ENCODE measurements around the gene ACTN1. TPM values are rescaled to one million over a fixed set of nuclear protein-coding genes. Genes with fewer than 3 reads are reported as not detected.

ACTN1 gene
- total RNA-seq, 1 experiment from 2014 or later: 148 TPM

DNA sequence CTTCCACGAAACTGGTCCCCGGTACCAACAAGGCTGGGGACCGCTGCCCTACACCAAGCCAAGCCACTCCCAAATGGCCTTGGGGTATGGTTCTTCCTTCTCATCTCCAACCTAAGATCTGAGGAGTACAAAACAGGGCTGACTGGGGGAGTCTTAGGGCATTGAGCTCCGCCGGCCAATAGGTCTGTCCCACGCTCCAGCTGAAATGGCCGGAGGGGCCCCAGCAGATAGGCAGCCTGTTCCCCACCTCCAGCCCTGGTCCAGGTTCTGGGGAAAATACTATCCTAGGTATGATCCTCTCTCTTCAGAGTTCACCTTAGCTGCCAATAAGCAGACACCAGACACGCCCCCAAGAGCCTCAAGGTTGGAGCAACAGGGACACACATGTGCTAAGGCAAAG, 90.2 kb downstream of the ACTN1 start:
- Histone ChIP-seq H3K27ac (ENCODE audit: low read depth, low read length, poor library complexity, severe bottlenecking) (no peak overlapping the region), H3K27me3 (replicated peaks; ENCODE audit: insufficient read depth, low read depth, low read length, poor library complexity) (no peaks in the 10 kb centered on the region), H3K4me3 (ENCODE audit: low read depth, low read length, poor library complexity, severe bottlenecking) (no peak overlapping the region), H3K9me3 (ENCODE audit: low read depth, low read length, poor library complexity, severe bottlenecking) (no peaks in the 10 kb centered on the region), H3K36me3 (ENCODE audit: insufficient read depth, low read length, poor library complexity, severe bottlenecking) (peaks cover 51% of the 10 kb centered on the region), H3K4me1 (ENCODE audit: insufficient read depth, low read length, poor library complexity, severe bottlenecking) (no peaks in the 10 kb centered on the region)
- TF ChIP-seq EZH2 (IDR thresholded peaks at IDR 0.05; ENCODE audit: borderline replicate concordance, low read depth, low read length, poor library complexity, severe bottlenecking): no peak
- TF ChIP-seq, protein P1, sequence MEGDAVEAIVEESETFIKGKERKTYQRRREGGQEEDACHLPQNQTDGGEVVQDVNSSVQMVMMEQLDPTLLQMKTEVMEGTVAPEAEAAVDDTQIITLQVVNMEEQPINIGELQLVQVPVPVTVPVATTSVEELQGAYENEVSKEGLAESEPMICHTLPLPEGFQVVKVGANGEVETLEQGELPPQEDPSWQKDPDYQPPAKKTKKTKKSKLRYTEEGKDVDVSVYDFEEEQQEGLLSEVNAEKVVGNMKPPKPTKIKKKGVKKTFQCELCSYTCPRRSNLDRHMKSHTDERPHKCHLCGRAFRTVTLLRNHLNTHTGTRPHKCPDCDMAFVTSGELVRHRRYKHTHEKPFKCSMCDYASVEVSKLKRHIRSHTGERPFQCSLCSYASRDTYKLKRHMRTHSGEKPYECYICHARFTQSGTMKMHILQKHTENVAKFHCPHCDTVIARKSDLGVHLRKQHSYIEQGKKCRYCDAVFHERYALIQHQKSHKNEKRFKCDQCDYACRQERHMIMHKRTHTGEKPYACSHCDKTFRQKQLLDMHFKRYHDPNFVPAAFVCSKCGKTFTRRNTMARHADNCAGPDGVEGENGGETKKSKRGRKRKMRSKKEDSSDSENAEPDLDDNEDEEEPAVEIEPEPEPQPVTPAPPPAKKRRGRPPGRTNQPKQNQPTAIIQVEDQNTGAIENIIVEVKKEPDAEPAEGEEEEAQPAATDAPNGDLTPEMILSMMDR (conservative IDR thresholded peaks at IDR 0.05; ENCODE audit: low read depth, low read length): no peak
- intact Hi-C loops (cut with micrococcal nuclease; ENCODE audit: unreplicated experiment): no loop called here
- ChIA-PET CTCF (no interaction called here), POLR2A (ENCODE audit: low non-redundant PET) (no interaction called here)
- DNase-seq (ENCODE audit: low spot score): no peak
- no TSS peak for BruUV-seq (replicated peaks)

DNA sequence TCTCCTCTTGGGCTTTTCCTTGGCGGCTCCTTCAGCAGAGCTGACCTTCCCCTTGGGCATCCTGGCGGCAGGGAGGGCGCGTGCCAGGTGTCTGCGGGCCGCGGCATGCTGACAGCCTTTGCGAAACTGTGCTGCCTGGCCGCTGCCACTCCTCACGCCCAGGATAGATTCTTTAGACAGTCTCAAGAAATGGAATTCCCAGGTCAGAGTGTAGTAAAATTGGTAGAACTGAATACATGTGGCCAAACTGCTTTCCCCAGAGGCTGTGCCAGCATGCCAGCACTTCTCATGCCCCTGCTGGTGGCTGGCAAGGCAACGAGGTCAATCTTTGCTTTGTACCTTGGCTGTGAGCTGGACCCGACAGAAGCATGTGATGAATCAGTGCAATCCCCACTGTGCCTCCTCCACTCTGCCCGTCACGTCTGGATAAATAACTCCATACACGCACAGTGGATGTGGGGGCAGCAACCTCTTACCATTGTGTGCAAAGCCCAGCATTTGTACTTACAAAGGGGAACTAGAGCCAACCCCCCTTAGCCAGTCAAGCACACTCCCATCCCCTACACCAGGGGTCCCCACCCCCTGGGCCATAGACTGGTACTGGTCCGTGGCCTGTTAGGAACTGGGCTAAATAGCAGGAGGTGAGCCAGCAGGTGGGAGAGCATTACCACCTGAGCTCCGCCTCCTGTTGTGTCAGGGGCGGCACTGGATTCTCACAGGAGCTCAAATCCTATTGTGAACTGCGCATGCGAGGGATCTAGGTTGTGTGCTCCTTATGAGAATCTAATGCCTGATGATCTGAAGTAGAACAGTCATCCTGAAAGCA, 90.9 kb downstream of the ACTN1 start:
- TF ChIP-seq EZH2 (IDR thresholded peaks at IDR 0.05; ENCODE audit: borderline replicate concordance, low read depth, low read length, poor library complexity, severe bottlenecking): no peak
- TF ChIP-seq, protein P1 (conservative IDR thresholded peaks at IDR 0.05; ENCODE audit: low read depth, low read length): no peak
- BruUV-seq (replicated peaks): no TSS peak
- ChIA-PET CTCF (no interaction called here), POLR2A (ENCODE audit: low non-redundant PET) (interaction anchor here (0.6 kb wide), 1 partner anchor 26 kb away, joined by 3 read pairs; no protein-coding TSS in a partner anchor)
- H3K9me3 ChIP-seq (ENCODE audit: low read depth, low read length, poor library complexity, severe bottlenecking): no peaks in the 10 kb centered on the region
- no peak overlapping the region for H3K27ac ChIP-seq (ENCODE audit: low read depth, low read length, poor library complexity, severe bottlenecking)
- H3K36me3 ChIP-seq (ENCODE audit: insufficient read depth, low read length, poor library complexity, severe bottlenecking): peaks cover 58% of the 10 kb centered on the region
- DNase-seq (ENCODE audit: low spot score): no peak
- H3K4me3 ChIP-seq (ENCODE audit: low read depth, low read length, poor library complexity, severe bottlenecking): no peak overlapping the region
- intact Hi-C loops (cut with micrococcal nuclease; ENCODE audit: unreplicated experiment): no loop called here
- no peaks in the 10 kb centered on the region for H3K27me3 ChIP-seq (replicated peaks; ENCODE audit: insufficient read depth, low read depth, low read length, poor library complexity)
- H3K4me1 ChIP-seq (ENCODE audit: insufficient read depth, low read length, poor library complexity, severe bottlenecking): no peaks in the 10 kb centered on the region

DNA sequence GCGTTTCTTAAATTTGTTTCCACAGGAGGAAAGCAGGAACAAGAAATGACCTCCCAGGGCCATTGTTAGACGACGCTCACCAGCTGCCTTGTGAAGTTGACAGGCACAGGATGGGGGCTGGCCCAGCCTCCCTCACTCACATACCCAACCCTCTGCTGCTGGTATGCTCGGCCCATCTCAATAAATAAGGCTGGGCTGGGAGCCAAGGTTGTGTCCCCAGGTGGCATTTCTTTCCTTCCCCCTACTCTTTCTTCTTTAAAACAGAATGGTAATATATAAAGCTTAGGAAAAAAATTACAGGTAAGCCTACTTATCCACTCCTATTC, 93.0 kb downstream of the ACTN1 start:
- peaks cover 55% of the 10 kb centered on the region for H3K36me3 ChIP-seq (ENCODE audit: insufficient read depth, low read length, poor library complexity, severe bottlenecking)
- no TSS peak for BruUV-seq (replicated peaks)

More for the DNA sequence above, 93.0 kb downstream of the ACTN1 start:
- Histone ChIP-seq H3K27ac (ENCODE audit: low read depth, low read length, poor library complexity, severe bottlenecking) (no peak overlapping the region), H3K27me3 (replicated peaks; ENCODE audit: insufficient read depth, low read depth, low read length, poor library complexity) (no peaks in the 10 kb centered on the region), H3K4me3 (ENCODE audit: low read depth, low read length, poor library complexity, severe bottlenecking) (no peak overlapping the region), H3K4me1 (ENCODE audit: insufficient read depth, low read length, poor library complexity, severe bottlenecking) (no peaks in the 10 kb centered on the region), H3K9me3 (ENCODE audit: low read depth, low read length, poor library complexity, severe bottlenecking) (no peaks in the 10 kb centered on the region)
- ChIA-PET CTCF (no interaction called here), POLR2A (ENCODE audit: low non-redundant PET) (no interaction called here)
- TF ChIP-seq EZH2 (IDR thresholded peaks at IDR 0.05; ENCODE audit: borderline replicate concordance, low read depth, low read length, poor library complexity, severe bottlenecking): no peak
- TF ChIP-seq, protein P1 (conservative IDR thresholded peaks at IDR 0.05; ENCODE audit: low read depth, low read length): no peak
- intact Hi-C loops (cut with micrococcal nuclease; ENCODE audit: unreplicated experiment): no loop called here
- peak; percentile 18 for DNase-seq (ENCODE audit: low spot score)
